Natural killer cell (primary cell): ENCODE measurements around the gene SNAPC2. TPM values are rescaled to one million over a fixed set of nuclear protein-coding genes. Genes with fewer than 3 reads are reported as not detected.

Experiments used
- ATAC-seq, 3 donors: fragments of 150-1000 bp in 2 of 3; fragments of 200-7000 bp in 1 of 3; cut with Tn5 transposase; 1 replicate in 1 of 3; 2 replicates in 2 of 3; pipeline ENCODE4 v1.10.0; 2021; ENCODE audit warnings: mild to moderate bottlenecking in 2 of 3, moderate library complexity in 2 of 3
- DNase-seq, 2 donors: peaks; one replicate each; pipeline versions ENCODE4 v3.0.0 to v3.0.0-alpha.2; 2013 to 2021; ENCODE audit warnings: mixed read lengths in 1 of 2
- H3K27ac ChIP-seq: one replicate; pipeline ENCODE4 v1.5.1; 2013; ENCODE audit warnings: mild to moderate bottlenecking, low read length
- H3K27me3 ChIP-seq: one replicate; pipeline ENCODE4 v1.6.1; 2013; ENCODE audit warnings: low read length; ENCODE audit not compliant: control insufficient read depth, insufficient read depth
- H3K36me3 ChIP-seq: one replicate; pipeline ENCODE4 v1.6.1; 2013; ENCODE audit warnings: low read length; ENCODE audit not compliant: control insufficient read depth, insufficient read depth
- H3K4me1 ChIP-seq: one replicate; pipeline ENCODE4 v1.6.1; 2013; ENCODE audit warnings: low read length; ENCODE audit not compliant: control insufficient read depth, insufficient read depth
- H3K4me3 ChIP-seq: one replicate; pipeline ENCODE4 v1.5.1; 2013; ENCODE audit warnings: low read length
- H3K9me3 ChIP-seq: one replicate; pipeline ENCODE4 v1.6.1; 2013; ENCODE audit warnings: low read length; ENCODE audit not compliant: control insufficient read depth, insufficient read depth
- H3K27ac Mint-ChIP-seq, 2 donors: one replicate each; pipeline ENCODE4 v1.8.0; 2022; ENCODE audit warnings: mild to moderate bottlenecking in 2 of 2, mixed read lengths in 2 of 2, moderate library complexity in 1 of 2
- H3K27me3 Mint-ChIP-seq, 2 donors: one replicate each; pipeline ENCODE4 v1.8.0; 2022; ENCODE audit warnings: low read depth in 2 of 2, mixed read lengths in 2 of 2
- H3K36me3 Mint-ChIP-seq: one replicate; pipeline ENCODE4 v1.8.0; 2022; ENCODE audit warnings: mixed read lengths
- H3K4me1 Mint-ChIP-seq, 2 donors: one replicate each; pipeline ENCODE4 v1.8.0; 2022; ENCODE audit warnings: mixed read lengths in 2 of 2
- H3K4me3 Mint-ChIP-seq: one replicate; pipeline ENCODE4 v1.8.0; 2022; ENCODE audit warnings: mild to moderate bottlenecking, moderate library complexity, mixed read lengths
- H3K9me3 Mint-ChIP-seq, 2 donors: one replicate each; pipeline ENCODE4 v1.8.0; 2022; ENCODE audit warnings: mixed read lengths in 2 of 2
- CTCF ChIP-seq: fragments of 200-600 bp; IDR thresholded peaks from one replicate; pipeline ENCODE4 v1.8.0; 2022; ENCODE audit warnings: antibody characterized with exemption
- WGBS: methylation state at CpG from one replicate; pipeline ENCODE4 v1.1.7; 2013; ENCODE audit warnings: missing lambda C conversion rate; ENCODE audit not compliant: insufficient coverage; 5-methylcytosine and 5-hydroxymethylcytosine counted together
- intact Hi-C: fragments of 100-400 bp; cut with micrococcal nuclease; formaldehyde crosslinking; loops from one replicate; pipeline ENCODE4 v1.14.2; 2022
- total RNA-seq, 4 donors: library from RNA; stranded (reverse); fragments of 120-200 nt in 1 of 4; gene quantifications; one replicate each; pipeline versions ENCODE4 v1.2.3 to v1.2.4, GENCODE V29; 2013 to 2022

The SNAPC2 gene
- total RNA-seq, 3 donors from 2014 or later (not counting 1 experiment from before 2014, with no cell fraction given), result 22.1 to 32.4 (median 27.1) TPM

DNA sequence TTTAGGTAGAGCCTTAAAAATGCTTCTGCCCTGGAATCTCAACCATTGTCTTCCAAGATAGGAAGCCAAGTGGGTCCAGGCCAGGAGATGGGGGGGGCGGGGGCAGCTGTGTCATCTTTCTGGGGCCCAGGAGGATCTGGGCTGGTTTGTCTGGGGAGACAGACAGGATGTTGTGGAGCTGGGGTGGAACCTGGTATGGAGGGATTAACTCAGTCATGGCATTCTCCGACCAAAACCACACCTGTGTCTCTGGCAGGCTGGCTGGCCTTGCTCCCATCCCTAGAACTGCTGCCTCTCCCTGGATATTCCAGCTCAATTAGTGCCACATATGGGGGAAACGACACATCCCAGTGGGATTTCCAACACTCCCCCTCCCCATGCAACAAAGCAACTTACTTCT is 19.2 kb upstream of the SNAPC2 start:
- H3K4me1 ChIP-seq, result peaks cover 26% of the 10 kb centered on the region
- H3K36me3 Mint-ChIP-seq, result no peaks in the 10 kb centered on the region
- no peaks in the 10 kb centered on the region for H3K9me3 ChIP-seq
- intact Hi-C loops, result no loop called here
- H3K4me1 Mint-ChIP-seq, result peaks cover 20 to 30% of the 10 kb centered on the region in 2 donors
- ATAC-seq, result no peak
- no peak for TF ChIP-seq CTCF
- H3K27ac Mint-ChIP-seq, result no peak overlapping the region
- H3K4me3 ChIP-seq, result no peak overlapping the region
- no peak overlapping the region for H3K4me3 Mint-ChIP-seq
- peaks cover 0 to 6% of the 10 kb centered on the region in 2 donors for H3K27me3 Mint-ChIP-seq
- no peaks in the 10 kb centered on the region for H3K27me3 ChIP-seq
- DNase-seq, result no peak
- no peak overlapping the region for H3K27ac ChIP-seq
- peaks cover 5% of the 10 kb centered on the region for H3K36me3 ChIP-seq
- no peaks in the 10 kb centered on the region for H3K9me3 Mint-ChIP-seq
- 93% methylated on average over 3 of the region's 3 CpGs for WGBS

DNA sequence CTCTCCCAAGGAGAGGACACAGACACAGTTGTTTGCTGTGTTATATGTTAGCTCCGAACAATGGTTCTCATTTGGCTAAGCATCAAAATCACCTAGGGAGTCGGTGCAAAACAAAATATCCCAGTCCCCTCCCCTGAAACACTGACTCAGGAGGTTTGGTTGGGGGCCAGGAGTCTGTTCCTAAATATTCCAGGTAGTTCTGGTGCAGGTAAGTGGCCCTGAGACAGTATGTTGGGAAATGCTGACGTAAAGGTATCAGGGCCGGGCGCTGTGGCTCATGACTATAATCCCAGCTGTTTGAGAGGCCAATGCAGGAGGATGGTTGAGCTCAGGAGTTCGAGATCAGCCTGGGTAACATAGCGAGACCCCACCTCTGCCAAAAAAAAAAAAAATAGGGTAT is 18.8 kb upstream of the SNAPC2 start:
- Histone ChIP-seq H3K9me3 (no peaks in the 10 kb centered on the region), H3K27ac (no peak overlapping the region), H3K27me3 (no peaks in the 10 kb centered on the region), H3K4me3 (no peak overlapping the region), H3K36me3 (peaks cover 9% of the 10 kb centered on the region), H3K4me1 (peaks cover 28% of the 10 kb centered on the region)
- Mint-ChIP-seq H3K4me1 (peaks cover 20 to 34% of the 10 kb centered on the region in 2 donors), H3K36me3 (no peaks in the 10 kb centered on the region), H3K9me3 (no peaks in the 10 kb centered on the region), H3K4me3 (no peak overlapping the region), H3K27me3 (peaks cover 0 to 6% of the 10 kb centered on the region in 2 donors), H3K27ac (no peak overlapping the region)
- intact Hi-C loops, result no loop called here
- WGBS, result 93% methylated on average over 5 of the region's 7 CpGs
- no peak for DNase-seq
- ATAC-seq, result no peak
- no peak for TF ChIP-seq CTCF

GRCh38 chr19:7902796-7903243 is 17.3 kb upstream of the SNAPC2 start:
- Mint-ChIP-seq H3K4me3 (peak overlapping the region; percentile 93), H3K27ac (peak overlapping the region; percentile 95 to 99), H3K27me3 (peaks cover 0 to 3% of the 10 kb centered on the region in 2 donors), H3K36me3 (no peaks in the 10 kb centered on the region), H3K4me1 (peaks cover 20 to 46% of the 10 kb centered on the region in 2 donors), H3K9me3 (no peaks in the 10 kb centered on the region)
- intact Hi-C loops, result loop anchor here (1.0 to 2.0 kb wide), 2 partner anchors 34 to 40 kb away; partner anchors contain the start of gene TIMM44
- WGBS, result 24% methylated on average over 20 of the region's 20 CpGs
- ATAC-seq (no peak), DNase-seq (no peak)
- Histone ChIP-seq H3K4me3 (peak overlapping the region; percentile 62), H3K27me3 (no peaks in the 10 kb centered on the region), H3K36me3 (peaks cover 9% of the 10 kb centered on the region), H3K9me3 (no peaks in the 10 kb centered on the region), H3K4me1 (peaks cover 32% of the 10 kb centered on the region), H3K27ac (peak overlapping the region; percentile 53)
- TF ChIP-seq CTCF, result no peak
